ENCODE data around the gene RIMBP2. TPM values are rescaled to one million over a fixed set of nuclear protein-coding genes. Genes with fewer than 3 reads are reported as not detected.

RIMBP2 gene
- total and polyA plus RNA-seq, 4 donors: 0.39 to 1.0 TPM; not detected in 2

DNA sequence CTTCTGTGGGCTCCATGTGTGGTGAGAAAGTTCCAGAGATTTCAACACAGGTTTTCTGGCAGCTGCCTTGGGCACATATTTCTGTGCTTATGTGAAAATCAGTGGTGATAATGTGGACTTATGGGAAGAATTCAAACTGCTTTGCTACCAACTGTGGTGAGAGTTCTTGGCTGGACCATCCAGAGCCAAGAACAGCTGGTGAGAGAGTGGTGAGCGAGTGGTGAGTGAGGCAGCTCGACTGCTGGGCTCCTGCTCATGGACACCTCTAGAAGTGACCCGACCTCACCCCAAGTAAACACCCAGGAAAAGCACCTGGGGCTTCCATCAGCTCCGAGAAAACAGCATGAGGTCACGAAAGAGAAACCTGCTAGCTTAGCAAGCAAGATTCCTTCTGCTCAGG, 272.0 kb downstream of the RIMBP2 start:
- Histone ChIP-seq H3K9me3 (ENCODE audit: control insufficient read depth, low read length) (no peaks in the 10 kb centered on the region), H3K36me3 (ENCODE audit: control insufficient read depth in 1 of 2, insufficient read depth in 2 of 2, low read length in 1 of 2) (no peaks in the 10 kb centered on the region), H3K4me3 (ENCODE audit: low read length in 2 of 2) (no peak overlapping the region), H3K27me3 (ENCODE audit: control insufficient read depth in 1 of 2, insufficient read depth in 2 of 2, low read length in 1 of 2) (no peaks in the 10 kb centered on the region), H3K4me1 (ENCODE audit: control insufficient read depth in 1 of 2, insufficient read depth in 2 of 2, low read length in 2 of 2) (no peaks in the 10 kb centered on the region), H3K27ac (ENCODE audit: low read depth in 1 of 2, low read length in 2 of 2) (no peak overlapping the region)
- intact Hi-C loops (cut with DNase I): no loop called here
- DNase-seq: peak; percentile 7 to 17
- WGBS, 2 donors: 44 to 56% methylated on average over 5 of the region's 5 CpGs
- no peak for ATAC-seq (ENCODE audit: low FRiP score)

DNA sequence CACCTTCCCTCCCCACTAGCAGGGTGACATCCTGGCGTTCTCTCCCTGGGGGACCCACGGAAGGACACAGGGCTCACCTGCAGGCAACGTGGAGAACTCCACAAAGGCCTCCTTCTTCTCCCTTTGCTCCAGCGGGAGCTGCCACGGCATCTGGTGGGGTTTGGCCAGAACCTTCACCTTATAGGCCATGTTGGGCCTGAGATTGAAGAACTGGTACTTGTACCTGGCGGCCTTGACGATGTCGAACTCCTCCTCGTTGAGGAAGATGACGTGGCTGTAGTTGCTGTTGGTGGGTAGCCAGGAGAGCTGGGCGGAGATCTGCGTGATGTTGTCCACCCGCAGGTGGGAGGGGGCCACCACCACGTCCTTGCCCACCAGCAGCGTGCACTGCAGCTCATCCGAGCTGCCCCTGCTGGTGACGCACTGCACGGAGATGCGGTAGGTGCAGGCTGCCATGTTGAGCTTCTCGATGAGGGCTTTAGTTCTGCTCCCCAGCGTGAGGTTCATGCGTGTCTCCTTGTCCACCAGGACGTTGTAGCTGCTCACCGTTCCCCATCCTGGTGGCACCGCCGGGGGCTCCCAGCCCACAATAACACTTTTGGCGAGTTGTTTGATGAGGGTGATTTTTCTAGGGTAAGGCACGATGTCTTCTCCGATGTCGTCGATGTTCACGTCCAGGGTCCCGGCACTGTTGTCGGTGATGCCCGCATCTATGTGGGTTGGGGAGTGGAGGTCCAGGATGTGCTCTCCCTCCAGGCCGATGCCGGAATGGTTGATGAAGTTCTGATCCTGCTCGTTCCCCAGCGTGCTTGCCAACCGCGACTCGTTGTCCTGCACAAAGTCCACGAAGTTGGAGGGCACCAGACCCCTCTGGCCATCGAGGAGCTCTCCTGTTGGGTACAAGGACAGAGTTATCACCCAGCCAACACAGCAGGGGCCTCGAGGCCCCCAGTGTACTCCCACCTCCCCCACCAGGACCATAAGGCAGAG, 274.0 kb downstream of the RIMBP2 start:
- ATAC-seq (ENCODE audit: low FRiP score) (no peak), DNase-seq (peak; percentile 35 to 41)
- 93 to 94% methylated on average over 45 of the region's 45 CpGs for WGBS, 2 donors
- Histone ChIP-seq H3K9me3 (ENCODE audit: control insufficient read depth, low read length) (no peaks in the 10 kb centered on the region), H3K27me3 (ENCODE audit: control insufficient read depth in 1 of 2, insufficient read depth in 2 of 2, low read length in 1 of 2) (no peaks in the 10 kb centered on the region), H3K4me3 (ENCODE audit: low read length in 2 of 2) (no peak overlapping the region), H3K4me1 (ENCODE audit: control insufficient read depth in 1 of 2, insufficient read depth in 2 of 2, low read length in 2 of 2) (no peaks in the 10 kb centered on the region), H3K36me3 (ENCODE audit: control insufficient read depth in 1 of 2, insufficient read depth in 2 of 2, low read length in 1 of 2) (no peaks in the 10 kb centered on the region), H3K27ac (ENCODE audit: low read depth in 1 of 2, low read length in 2 of 2) (no peak overlapping the region)
- intact Hi-C loops (cut with DNase I): no loop called here

DNA sequence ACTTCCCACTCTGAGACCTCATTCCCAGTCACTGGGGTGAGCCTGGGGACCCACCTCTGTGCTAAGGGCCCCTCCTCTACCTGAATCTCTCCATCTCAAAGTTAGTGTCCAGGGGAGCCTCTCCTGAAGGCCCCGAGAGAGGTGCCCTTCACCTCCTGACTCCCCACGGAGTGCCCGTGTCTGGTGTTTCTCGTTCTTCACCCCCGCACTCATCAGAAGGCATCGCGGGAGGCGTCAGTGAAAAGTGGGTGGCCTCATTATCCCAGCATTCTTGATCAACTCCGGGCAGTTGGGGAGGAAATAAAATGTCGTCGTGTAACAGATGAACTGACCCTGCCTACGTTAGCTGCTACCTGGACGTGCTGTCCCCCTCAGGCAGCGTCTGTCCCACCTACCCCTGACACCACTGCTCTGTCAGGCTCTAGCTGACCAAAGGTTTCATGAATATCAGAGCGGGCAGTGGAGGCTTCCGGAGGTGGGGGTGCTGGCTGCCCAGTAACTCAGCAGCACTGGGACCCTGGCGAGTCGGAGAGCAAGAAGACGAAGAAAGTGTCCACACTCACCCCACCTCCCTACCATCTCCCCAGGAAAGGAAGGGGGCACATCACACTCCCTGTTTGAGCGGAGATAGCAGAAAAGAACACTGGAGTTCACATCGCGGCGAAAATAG, 275.6 kb downstream of the RIMBP2 start:
- H3K27me3 ChIP-seq (ENCODE audit: control insufficient read depth in 1 of 2, insufficient read depth in 2 of 2, low read length in 1 of 2): no peaks in the 10 kb centered on the region
- ATAC-seq (ENCODE audit: low FRiP score) (no peak), DNase-seq (peak; percentile 17 to 40)
- 92% methylated on average over 23 of the region's 23 CpGs for WGBS, 2 donors
- H3K36me3 ChIP-seq (ENCODE audit: control insufficient read depth in 1 of 2, insufficient read depth in 2 of 2, low read length in 1 of 2): no peaks in the 10 kb centered on the region
- no peaks in the 10 kb centered on the region for H3K4me1 ChIP-seq (ENCODE audit: control insufficient read depth in 1 of 2, insufficient read depth in 2 of 2, low read length in 2 of 2)
- H3K9me3 ChIP-seq (ENCODE audit: control insufficient read depth, low read length): no peaks in the 10 kb centered on the region
- intact Hi-C loops (cut with DNase I): no loop called here
- no peak overlapping the region for H3K4me3 ChIP-seq (ENCODE audit: low read length in 2 of 2)
- no peak overlapping the region for H3K27ac ChIP-seq (ENCODE audit: low read depth in 1 of 2, low read length in 2 of 2)

DNA sequence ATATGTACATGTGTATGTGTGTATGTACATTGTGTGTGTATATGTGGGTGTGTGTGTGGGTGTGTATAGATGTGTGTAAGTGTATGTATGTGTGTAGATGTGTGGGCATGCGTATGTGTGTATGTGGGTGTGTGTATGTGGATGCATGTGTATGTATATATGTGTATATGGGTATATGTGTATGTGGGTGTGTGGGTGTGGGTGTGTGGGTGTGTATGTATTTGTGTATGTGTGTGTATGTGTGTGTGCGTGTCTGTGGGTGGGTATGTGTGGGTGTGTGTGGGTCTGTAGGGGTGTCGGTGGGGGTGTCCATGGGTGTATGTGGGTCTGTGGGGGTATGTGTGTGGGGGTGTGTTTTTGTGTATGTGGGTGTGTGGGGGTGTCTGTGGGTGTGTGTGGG, 276.8 kb downstream of the RIMBP2 start:
- no peak overlapping the region for H3K4me3 ChIP-seq (ENCODE audit: low read length in 2 of 2)
- no peaks in the 10 kb centered on the region for H3K4me1 ChIP-seq (ENCODE audit: control insufficient read depth in 1 of 2, insufficient read depth in 2 of 2, low read length in 2 of 2)
- DNase-seq: no peak
- no peak overlapping the region for H3K27ac ChIP-seq (ENCODE audit: low read depth in 1 of 2, low read length in 2 of 2)
- no peaks in the 10 kb centered on the region for H3K27me3 ChIP-seq (ENCODE audit: control insufficient read depth in 1 of 2, insufficient read depth in 2 of 2, low read length in 1 of 2)
- H3K36me3 ChIP-seq (ENCODE audit: control insufficient read depth in 1 of 2, insufficient read depth in 2 of 2, low read length in 1 of 2): no peaks in the 10 kb centered on the region
- H3K9me3 ChIP-seq (ENCODE audit: control insufficient read depth, low read length): no peaks in the 10 kb centered on the region
- 95 to 96% methylated on average over 3 of the region's 3 CpGs for WGBS, 2 donors
- ATAC-seq (ENCODE audit: low FRiP score): no peak
- intact Hi-C loops (cut with DNase I): no loop called here

DNA sequence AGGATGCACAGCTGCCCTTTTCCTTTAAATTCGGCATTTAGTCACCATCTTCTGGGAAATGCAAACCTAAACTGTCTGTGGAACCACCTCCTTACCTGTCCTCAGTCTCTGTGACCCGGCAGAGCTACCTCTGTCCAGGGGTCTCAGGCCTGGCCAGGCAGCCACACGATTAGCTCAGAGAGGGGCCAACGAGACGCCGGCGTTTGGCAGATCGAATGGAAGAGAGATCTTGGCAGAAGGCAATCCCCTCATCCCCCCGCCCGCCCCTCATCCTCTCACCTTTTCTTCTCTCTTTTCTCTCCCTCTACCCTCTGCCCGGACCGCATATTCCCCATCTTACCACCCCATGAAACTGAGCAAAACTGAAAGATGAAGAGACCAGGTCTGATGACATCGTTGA, 277.4 kb downstream of the RIMBP2 start:
- Histone ChIP-seq H3K9me3 (ENCODE audit: control insufficient read depth, low read length) (no peaks in the 10 kb centered on the region), H3K27ac (ENCODE audit: low read depth in 1 of 2, low read length in 2 of 2) (no peak overlapping the region), H3K36me3 (ENCODE audit: control insufficient read depth in 1 of 2, insufficient read depth in 2 of 2, low read length in 1 of 2) (no peaks in the 10 kb centered on the region), H3K4me3 (ENCODE audit: low read length in 2 of 2) (no peak overlapping the region), H3K4me1 (ENCODE audit: control insufficient read depth in 1 of 2, insufficient read depth in 2 of 2, low read length in 2 of 2) (no peaks in the 10 kb centered on the region), H3K27me3 (ENCODE audit: control insufficient read depth in 1 of 2, insufficient read depth in 2 of 2, low read length in 1 of 2) (no peaks in the 10 kb centered on the region)
- peak; percentile 16 to 56 for DNase-seq
- intact Hi-C loops (cut with DNase I): no loop called here
- no peak for ATAC-seq (ENCODE audit: low FRiP score)
- 93 to 94% methylated on average over 13 of the region's 13 CpGs for WGBS, 2 donors

DNA sequence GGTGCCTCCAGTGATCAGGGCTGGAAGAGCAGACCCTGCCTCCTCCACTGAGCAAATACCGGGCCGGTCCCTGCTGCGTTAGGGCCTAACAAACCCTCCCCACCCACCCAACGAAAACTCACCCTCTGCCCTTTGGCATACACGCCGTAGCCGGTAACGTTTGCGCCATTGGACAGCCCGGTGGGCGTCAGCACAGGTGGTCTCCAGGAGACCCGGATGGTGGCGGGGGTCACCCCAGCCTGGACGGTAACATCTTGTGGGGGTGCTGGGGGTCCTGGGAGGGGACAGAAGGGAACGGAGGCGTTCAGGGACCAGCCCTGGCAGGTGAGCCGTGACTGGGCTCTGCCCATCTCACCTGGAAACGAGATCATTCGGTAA, 277.9 kb downstream of the RIMBP2 start:
- Histone ChIP-seq H3K4me1 (ENCODE audit: control insufficient read depth in 1 of 2, insufficient read depth in 2 of 2, low read length in 2 of 2) (no peaks in the 10 kb centered on the region), H3K36me3 (ENCODE audit: control insufficient read depth in 1 of 2, insufficient read depth in 2 of 2, low read length in 1 of 2) (no peaks in the 10 kb centered on the region), H3K27me3 (ENCODE audit: control insufficient read depth in 1 of 2, insufficient read depth in 2 of 2, low read length in 1 of 2) (no peaks in the 10 kb centered on the region), H3K27ac (ENCODE audit: low read depth in 1 of 2, low read length in 2 of 2) (no peak overlapping the region), H3K9me3 (ENCODE audit: control insufficient read depth, low read length) (peaks cover 2% of the 10 kb centered on the region), H3K4me3 (ENCODE audit: low read length in 2 of 2) (no peak overlapping the region)
- 95% methylated on average over 19 of the region's 19 CpGs for WGBS, 2 donors
- intact Hi-C loops (cut with DNase I): no loop called here
- ATAC-seq (ENCODE audit: low FRiP score) (no peak), DNase-seq (peak in 1 of 2 donors; percentile 36)

DNA sequence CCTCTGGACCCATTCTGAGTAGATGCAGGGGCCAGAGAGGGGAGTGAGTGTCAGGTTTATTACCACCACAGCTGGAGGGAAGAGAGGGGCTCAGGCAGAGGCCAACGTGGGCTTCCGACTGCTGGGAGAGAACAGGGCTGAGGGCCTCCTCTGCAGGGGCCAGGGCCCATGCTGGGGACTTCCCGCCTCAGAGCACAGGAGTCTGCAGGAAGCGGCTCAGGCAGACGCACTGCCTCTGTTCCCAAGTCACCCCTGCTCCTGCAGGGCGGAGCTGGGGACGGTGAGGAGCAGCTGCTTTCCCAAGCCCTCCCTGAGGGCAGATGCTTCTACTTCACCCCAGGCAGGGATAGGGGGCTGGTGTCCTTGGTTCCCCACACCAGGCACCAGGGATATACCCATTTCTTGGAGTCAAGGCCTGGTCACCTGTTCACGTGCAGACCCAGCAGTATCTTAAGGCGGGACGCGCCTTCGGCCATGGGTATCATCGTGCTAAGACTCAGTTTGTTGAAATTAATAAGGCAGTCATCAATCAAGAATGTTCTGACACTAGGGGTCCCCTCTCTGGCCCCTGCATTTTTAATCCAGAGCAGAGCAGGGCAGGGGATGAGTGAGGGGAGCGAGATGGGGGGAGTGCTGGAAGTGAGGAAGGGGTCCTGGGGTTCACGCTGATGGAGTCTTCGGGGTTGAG, 278.4 kb downstream of the RIMBP2 start:
- WGBS, 2 donors: 91% methylated on average over 16 of the region's 16 CpGs
- ATAC-seq (ENCODE audit: low FRiP score): no peak

DNA sequence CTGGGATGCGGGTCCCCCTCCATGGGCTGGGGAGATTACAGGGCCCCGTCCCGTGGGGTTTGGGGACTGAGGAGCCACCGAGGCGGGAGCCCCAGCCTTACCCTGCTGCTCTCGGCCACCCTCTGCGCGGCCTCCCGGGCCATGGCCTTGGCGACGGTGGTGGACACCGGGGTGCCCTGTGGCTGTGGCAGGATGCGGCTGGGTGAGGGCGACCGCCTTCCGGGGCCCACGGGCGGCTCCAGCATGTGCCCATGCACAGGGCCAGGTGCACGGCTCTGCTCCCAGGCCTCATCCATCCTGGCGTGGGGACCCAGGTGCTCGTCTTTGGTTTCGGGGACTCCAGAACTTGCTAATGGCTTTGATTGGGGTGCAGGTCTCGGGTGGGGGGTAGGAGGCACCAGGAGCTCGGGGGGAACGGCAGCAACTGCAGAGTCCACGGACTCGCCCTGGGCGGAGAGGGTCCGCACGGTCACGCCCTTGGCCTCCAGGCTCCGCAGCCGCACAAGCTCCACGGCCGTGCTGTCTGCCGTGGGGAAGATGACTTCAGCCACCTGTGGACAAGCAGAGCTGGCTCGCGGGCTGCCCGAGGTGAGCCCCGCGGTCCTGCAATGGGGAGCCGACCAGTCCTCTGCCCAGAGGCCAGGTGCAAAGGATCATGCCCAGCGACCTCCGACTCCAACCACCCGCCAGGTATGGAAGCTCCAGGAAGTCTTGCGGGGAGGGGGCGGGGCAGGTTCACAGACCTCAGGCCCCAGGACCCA, 279.2 kb downstream of the RIMBP2 start:
- WGBS, 2 donors: 94 to 96% methylated on average over 47 of the region's 47 CpGs
- intact Hi-C loops (cut with DNase I): no loop called here
- H3K4me3 ChIP-seq (ENCODE audit: low read length in 2 of 2): no peak overlapping the region
- DNase-seq: peak; percentile 35 to 69
- H3K4me1 ChIP-seq (ENCODE audit: control insufficient read depth in 1 of 2, insufficient read depth in 2 of 2, low read length in 2 of 2): no peaks in the 10 kb centered on the region
- no peaks in the 10 kb centered on the region for H3K36me3 ChIP-seq (ENCODE audit: control insufficient read depth in 1 of 2, insufficient read depth in 2 of 2, low read length in 1 of 2)
- H3K27ac ChIP-seq (ENCODE audit: low read depth in 1 of 2, low read length in 2 of 2): no peak overlapping the region
- no peaks in the 10 kb centered on the region for H3K27me3 ChIP-seq (ENCODE audit: control insufficient read depth in 1 of 2, insufficient read depth in 2 of 2, low read length in 1 of 2)
- peaks cover 2% of the 10 kb centered on the region for H3K9me3 ChIP-seq (ENCODE audit: control insufficient read depth, low read length)
- ATAC-seq (ENCODE audit: low FRiP score): peak; percentile 30

More for the DNA sequence above, 278.4 kb downstream of the RIMBP2 start:
- no peak overlapping the region for H3K27ac ChIP-seq (ENCODE audit: low read depth in 1 of 2, low read length in 2 of 2)
- DNase-seq: peak; percentile 8 to 27
- no peaks in the 10 kb centered on the region for H3K27me3 ChIP-seq (ENCODE audit: control insufficient read depth in 1 of 2, insufficient read depth in 2 of 2, low read length in 1 of 2)
- no peak overlapping the region for H3K4me3 ChIP-seq (ENCODE audit: low read length in 2 of 2)
- H3K4me1 ChIP-seq (ENCODE audit: control insufficient read depth in 1 of 2, insufficient read depth in 2 of 2, low read length in 2 of 2): no peaks in the 10 kb centered on the region
- H3K36me3 ChIP-seq (ENCODE audit: control insufficient read depth in 1 of 2, insufficient read depth in 2 of 2, low read length in 1 of 2): no peaks in the 10 kb centered on the region
- H3K9me3 ChIP-seq (ENCODE audit: control insufficient read depth, low read length): peaks cover 2% of the 10 kb centered on the region
- intact Hi-C loops (cut with DNase I): no loop called here
